Activated CD4-positive, alpha-beta T cell treated with anti-CD3 and anti-CD28 coated beads for 4 hours (primary cell): ENCODE measurements around the gene DIP2C.

Experiments used
- DNase-seq, 2 donors: peaks; one replicate each; pipeline ENCODE4 v3.0.0-alpha.2; 2020

DIP2C gene

GRCh38 chr10:244227-244626 is 445.2 kb downstream of the DIP2C start:
- DNase-seq = no peak

GRCh38 chr10:241966-242643 is 447.4 kb downstream of the DIP2C start:
- DNase-seq = no peak

GRCh38 chr10:241451-241850 is 448.0 kb downstream of the DIP2C start:
- no peak for DNase-seq

GRCh38 chr10:239109-239508 is 450.4 kb downstream of the DIP2C start:
- DNase-seq = no peak

- DNase-seq = no peak
Measured at GRCh38 chr10:235915-236314, 453.6 kb downstream of the DIP2C start.

- no peak for DNase-seq
Measured at GRCh38 chr10:234708-235406, 454.6 kb downstream of the DIP2C start.

- no peak for DNase-seq
Measured at GRCh38 chr10:232878-233277, 456.6 kb downstream of the DIP2C start.

GRCh38 chr10:232061-232460 is 457.4 kb downstream of the DIP2C start:
- DNase-seq = no peak

- no peak for DNase-seq
Measured at GRCh38 chr10:230758-231157, 458.7 kb downstream of the DIP2C start.

- DNase-seq = no peak
Measured at GRCh38 chr10:228366-228765, 461.1 kb downstream of the DIP2C start.

GRCh38 chr10:227014-227413 is 462.5 kb downstream of the DIP2C start:
- DNase-seq = no peak

GRCh38 chr10:226018-226417 is 463.4 kb downstream of the DIP2C start:
- DNase-seq = no peak

- DNase-seq = no peak
Measured at GRCh38 chr10:224571-224970, 464.9 kb downstream of the DIP2C start.
